ENCODE measurements around the gene PLA2G1B.

Gene PLA2G1B

GRCh38 chr12:120287491-120287890 is 40.1 kb downstream of the PLA2G1B start:
- no peak overlapping the region for H3K4me3 ChIP-seq (ENCODE audit: low read depth, low read length)
- DNase-seq (ENCODE audit: low read depth) = no peak
- TF ChIP-seq CTCF (IDR thresholded peaks at IDR 0.05; ENCODE audit: insufficient read depth, low read depth, low read length, missing control alignments) = no peak

GRCh38 chr12:120286768-120287490 is 40.6 kb downstream of the PLA2G1B start:
- no peak for DNase-seq (ENCODE audit: low read depth)
- H3K4me3 ChIP-seq (ENCODE audit: low read depth, low read length) = no peak overlapping the region
- TF ChIP-seq CTCF (IDR thresholded peaks at IDR 0.05; ENCODE audit: insufficient read depth, low read depth, low read length, missing control alignments) = no peak

GRCh38 chr12:120284381-120284780 is 43.2 kb downstream of the PLA2G1B start:
- TF ChIP-seq CTCF (IDR thresholded peaks at IDR 0.05; ENCODE audit: insufficient read depth, low read depth, low read length, missing control alignments) = no peak
- no peak overlapping the region for H3K4me3 ChIP-seq (ENCODE audit: low read depth, low read length)
- DNase-seq (ENCODE audit: low read depth) = no peak

GRCh38 chr12:120283318-120283717 is 44.3 kb downstream of the PLA2G1B start:
- DNase-seq (ENCODE audit: low read depth) = no peak
- TF ChIP-seq CTCF (IDR thresholded peaks at IDR 0.05; ENCODE audit: insufficient read depth, low read depth, low read length, missing control alignments) = no peak
- no peak overlapping the region for H3K4me3 ChIP-seq (ENCODE audit: low read depth, low read length)

- no peak overlapping the region for H3K4me3 ChIP-seq (ENCODE audit: low read depth, low read length)
- no peak for DNase-seq (ENCODE audit: low read depth)
- TF ChIP-seq CTCF (IDR thresholded peaks at IDR 0.05; ENCODE audit: insufficient read depth, low read depth, low read length, missing control alignments) = no peak
Observed at GRCh38 chr12:120278137-120279069, 49.2 kb downstream of the PLA2G1B start.

GRCh38 chr12:120276734-120277133 is 50.8 kb downstream of the PLA2G1B start:
- H3K4me3 ChIP-seq (ENCODE audit: low read depth, low read length) = no peak overlapping the region
- no peak for DNase-seq (ENCODE audit: low read depth)
- no peak for TF ChIP-seq CTCF (IDR thresholded peaks at IDR 0.05; ENCODE audit: insufficient read depth, low read depth, low read length, missing control alignments)
